ENCODE data around the gene PCBP2. TPM values are rescaled to one million over a fixed set of nuclear protein-coding genes. Genes with fewer than 3 reads are reported as not detected.

Gene PCBP2
- total RNA-seq, 1 experiment from 2014 or later, result 856 TPM

GRCh38 chr12:53423597-53423996 lies 28.3 kb upstream of the PCBP2 start, which contains the start of gene AMHR2:
Gene AMHR2 (plus strand): TSS chr12:53423855. CDS start chr12:53423935, 80 bp downstream.
- BruUV-seq (replicated peaks), result no TSS peak
- no peak within 1 kb of the TSS for H3K9ac ChIP-seq (ENCODE audit: low read length)
- DNase-seq (ENCODE audit: low read depth, low spot score), result no peak
- H3K9me3 ChIP-seq (ENCODE audit: control insufficient read depth in 1 of 2, insufficient read depth in 1 of 2, low read depth in 1 of 2, low read length in 2 of 2), result no peaks in the 10 kb centered on the region
- no peaks in the 10 kb centered on the region for H3K36me3 ChIP-seq (ENCODE audit: control insufficient read depth in 1 of 2, insufficient read depth in 2 of 2, low read length in 2 of 2)
- H3K4me3 ChIP-seq (replicated peaks in 1 of 2; ENCODE audit: low read depth in 1 of 2, low read length in 2 of 2), result no peak within 1 kb of the TSS
- TF ChIP-seq YY1 (IDR thresholded peaks at IDR 0.05; ENCODE audit: extremely low read depth, insufficient replicate concordance, low read depth, low read length) (no peak), MAX (IDR thresholded peaks at IDR 0.05) (no peak), POLR2AphosphoS5 (IDR thresholded peaks at IDR 0.05; ENCODE audit: low read depth, low read length) (no peak), ZFX (IDR thresholded peaks at IDR 0.05) (no peak), REST (IDR thresholded peaks at IDR 0.05; ENCODE audit: low read depth) (no peak), EZH2 (IDR thresholded peaks at IDR 0.05) (no peak), ZNF274 (IDR thresholded peaks at IDR 0.05; ENCODE audit: low read depth, low read length) (no peak), POLR2A (IDR thresholded peaks at IDR 0.05; ENCODE audit: borderline replicate concordance, extremely low read depth, insufficient read depth, insufficient read length) (no peak), CTCF (IDR thresholded peaks at IDR 0.05 in 2 of 3, conservative IDR thresholded peaks at IDR 0.05 in 1 of 3; ENCODE audit: borderline replicate concordance in 1 of 3, insufficient read depth in 1 of 3, low read depth in 2 of 3, low read length in 2 of 3) (no peak)
- H3K9me2 ChIP-seq (ENCODE audit: insufficient read depth), result no peaks in the 10 kb centered on the region
- ChIA-PET RAD21 (ENCODE audit: low non-redundant PET in 1 of 2, low total read pairs in 2 of 2, uncharacterized antibody in 2 of 2, unreplicated experiment in 2 of 2) (no interaction called here), POLR2A (interaction anchor here (0.6 to 2.1 kb wide), 2 partner anchors 15 to 18 kb away, joined by 4 to 6 read pairs; partner anchors contain the start of gene PRR13), CTCF (interaction anchor here (1.4 to 4.2 kb wide), 3 partner anchors 71 to 79 kb away, joined by 4 to 81 read pairs (median 12); no protein-coding TSS in a partner anchor)
- H3K27me3 ChIP-seq (ENCODE audit: insufficient read depth, low read length), result no peaks in the 10 kb centered on the region
- intact Hi-C loops (cut with micrococcal nuclease), result no loop called here
- no peak within 1 kb of the TSS for H3K4me2 ChIP-seq (ENCODE audit: low read length)
- H3K27ac ChIP-seq (ENCODE audit: low read depth, low read length), result no peak within 1 kb of the TSS
- peaks cover 9 to 37% of the 10 kb centered on the region in 2 experiments for H3K4me1 ChIP-seq (ENCODE audit: control insufficient read depth in 1 of 2, insufficient read depth in 2 of 2, low read length in 2 of 2)
- ATAC-seq, result no peak
- H4K20me1 ChIP-seq (ENCODE audit: insufficient read depth), result no peaks in the 10 kb centered on the region
- H3K79me2 ChIP-seq (ENCODE audit: insufficient read depth, low read length), result no peaks in the 10 kb centered on the region
- no peak within 1 kb of the TSS for H2AFZ ChIP-seq (ENCODE audit: low read depth, low read length, poor library complexity, severe bottlenecking)
